GM20431 (cell line): ENCODE data around the gene UBE2F.
"Not testable (repeated sequence)": the region's sequence is repeated elsewhere in the genome, so short reads cannot be mapped to it uniquely, and the experiment has no call there.

ENCODE experiments used
- in situ Hi-C: fragments of 300-500 bp; cut with MseI, MboI; formaldehyde crosslinking; loops from one replicate; pipeline ENCODE4 v1.15.0; 2020; ENCODE audit warnings: low sequenced_read_pairs; ENCODE audit not compliant: unreplicated experiment

Gene UBE2F

GRCh38 chr2:238039985-238040384, 73.2 kb downstream of the UBE2F start:
- in situ Hi-C loops, result no loop called here

GRCh38 chr2:238040918-238041317, 74.1 kb downstream of the UBE2F start:
- in situ Hi-C loops, result no loop called here

- in situ Hi-C loops, result no loop called here
Observed at GRCh38 chr2:238042090-238042489, 75.3 kb downstream of the UBE2F start.

GRCh38 chr2:238042849-238043584, 76.2 kb downstream of the UBE2F start:
- in situ Hi-C loops, result no loop called here

GRCh38 chr2:238043851-238044250, 77.0 kb downstream of the UBE2F start:
- in situ Hi-C loops, result no loop called here

GRCh38 chr2:238045575-238045974, 78.8 kb downstream of the UBE2F start:
- in situ Hi-C loops, result no loop called here

GRCh38 chr2:238046725-238047270, 80.0 kb downstream of the UBE2F start:
- in situ Hi-C loops, result no loop called here

GRCh38 chr2:238053191-238053776, 86.5 kb downstream of the UBE2F start:
- in situ Hi-C loops, result no loop called here

GRCh38 chr2:238055841-238056240, 89.0 kb downstream of the UBE2F start:
- in situ Hi-C loops, result no loop called here

GRCh38 chr2:238057696-238058575, 91.1 kb downstream of the UBE2F start:
- in situ Hi-C loops, result not testable (repeated sequence)

GRCh38 chr2:238059505-238059904, 92.7 kb downstream of the UBE2F start:
- in situ Hi-C loops, result no loop called here

- in situ Hi-C loops, result no loop called here
Observed at GRCh38 chr2:238060096-238060541, 93.3 kb downstream of the UBE2F start.

GRCh38 chr2:238060542-238061314, 93.9 kb downstream of the UBE2F start, which contains the start of gene SCLY:
Gene SCLY (plus strand): TSS chr2:238061001. CDS start chr2:238061055, 54 bp downstream.
- in situ Hi-C loops, result no loop called here

- in situ Hi-C loops, result no loop called here
Observed at GRCh38 chr2:238061315-238062202, 94.7 kb downstream of the UBE2F start.

GRCh38 chr2:238063414-238064189, 96.8 kb downstream of the UBE2F start:
- in situ Hi-C loops, result no loop called here

- in situ Hi-C loops, result no loop called here
Observed at GRCh38 chr2:238064376-238064775, 97.6 kb downstream of the UBE2F start.

- in situ Hi-C loops, result no loop called here
Observed at GRCh38 chr2:238065071-238065846, 98.4 kb downstream of the UBE2F start.
